K562 (cell line): ENCODE results near the gene ADAMTSL2. TPM values are rescaled to one million over a fixed set of nuclear protein-coding genes. Genes with fewer than 3 reads are reported as not detected.

Experiments used
- ATAC-seq: fragments of 200-7000 bp; cut with Tn5 transposase; 3 replicates; pipeline ENCODE4 v1.9.1; 2020; ENCODE audit warnings: moderate library complexity
- BruUV-seq: library from RNA; stranded (reverse); fragments of 400-500 nt; replicated peaks from 2 replicates; lab custom pipeline; 2021; lab: Mats Ljungman, UMichigan
- CTCF ChIA-PET: fragments of 300-600 bp; formaldehyde crosslinking; extraction: SDS; loops from one replicate; lab custom pipeline; 2021; ENCODE audit warnings: low intra/inter-chr PET ratio; lab: Yijun Ruan, JAX
- POLR2A ChIA-PET: fragments of 300-600, 350-650 bp; sonication (Branson Sonifier 250); formaldehyde crosslinking; extraction: SDS; loops from one replicate; lab custom pipeline; 2021; ENCODE audit warnings: antibody characterized with exemption, inconsistent platforms; lab: Yijun Ruan, JAX
- DNase-seq, 4 experiments: peaks; one replicate each; pipeline versions ENCODE4 v3.0.0 to v3.0.0-alpha.2; 2011 to 2018; ENCODE audit warnings: low spot score in 3 of 4, mixed read lengths in 3 of 4; ENCODE audit errors: extremely low read depth in 1 of 4
- FAIRE-seq: peaks from 2 replicates; lab custom pipeline; 2011; peaks lifted over from hg19 to GRCh38; lab: Jason Lieb, UNC
- H2AFZ ChIP-seq: 2 replicates; pipeline ENCODE4 v1.6.0; 2011; ENCODE audit warnings: low read depth, low read length, control low read depth, inconsistent platforms
- H3K27ac ChIP-seq: fragments of 200-600 bp; 3 replicates; pipeline ENCODE4 v1.8.0; 2011; ENCODE audit warnings: low read depth, mild to moderate bottlenecking, control low read depth, inconsistent platforms, low read length, moderate library complexity, mixed read lengths; ENCODE audit errors: extremely low read depth
- H3K27me3 ChIP-seq, 2 experiments: fragments of 300-600 bp in 1 of 2; 2 replicates in 1 of 2; 3 replicates in 1 of 2; pipeline versions ENCODE4 v1.6.0 to v1.8.0; 2011; ENCODE audit warnings: inconsistent platforms in 2 of 2, low read length in 2 of 2, mild to moderate bottlenecking in 1 of 2, mixed read lengths in 1 of 2, moderate library complexity in 1 of 2; ENCODE audit not compliant: control insufficient read depth in 2 of 2, insufficient read depth in 2 of 2
- H3K36me3 ChIP-seq: fragments of 300-600 bp; 3 replicates; pipeline ENCODE4 v1.8.0; 2011; ENCODE audit warnings: mild to moderate bottlenecking, low read length, inconsistent platforms; ENCODE audit not compliant: control insufficient read depth, insufficient read depth
- H3K4me1 ChIP-seq, 2 experiments: fragments of 200-600 bp in 1 of 2; replicated peaks in 1 of 2; 2 replicates in 1 of 2; 3 replicates in 1 of 2; pipeline versions ENCODE4 v1.5.1 to v1.8.0; 2011; ENCODE audit warnings: inconsistent platforms in 2 of 2, low read length in 2 of 2, mild to moderate bottlenecking in 1 of 2, mixed read lengths in 1 of 2, moderate library complexity in 1 of 2; ENCODE audit not compliant: control insufficient read depth in 2 of 2, insufficient read depth in 2 of 2
- H3K4me2 ChIP-seq: 2 replicates; pipeline ENCODE4 v1.6.1; 2011; ENCODE audit warnings: low read length, control low read depth, inconsistent platforms, mixed read lengths; ENCODE audit not compliant: insufficient read depth
- H3K4me3 ChIP-seq: fragments of 200-600 bp; sonication (generic), shearing (Covaris generic); 2 replicates; pipeline ENCODE4 v1.5.1; 2016; ENCODE audit warnings: control low read depth, inconsistent platforms
- H3K79me2 ChIP-seq: fragments of 200-600 bp; 3 replicates; pipeline ENCODE4 v1.8.0; 2011; ENCODE audit warnings: low read length, inconsistent platforms; ENCODE audit not compliant: control insufficient read depth, insufficient read depth
- H3K9ac ChIP-seq, 2 experiments: 2 replicates each; pipeline versions ENCODE4 v1.6.0 to v1.6.1; 2011; ENCODE audit warnings: low read depth in 2 of 2, low read length in 2 of 2, control low read depth in 1 of 2, inconsistent platforms in 1 of 2, mild to moderate bottlenecking in 1 of 2, mixed read lengths in 1 of 2; ENCODE audit not compliant: insufficient read depth in 1 of 2
- H3K9me1 ChIP-seq: one replicate; pipeline ENCODE4 v1.6.0; 2011; ENCODE audit warnings: inconsistent platforms, mild to moderate bottlenecking, low read length, moderate library complexity; ENCODE audit not compliant: control insufficient read depth, insufficient read depth
- H3K9me3 ChIP-seq: replicated peaks from 2 replicates; pipeline ENCODE4 v1.5.1; 2011; ENCODE audit warnings: low read depth, low read length, inconsistent platforms; ENCODE audit not compliant: control insufficient read depth, insufficient read depth
- H4K20me1 ChIP-seq: replicated peaks from 2 replicates; pipeline ENCODE4 v1.6.1; 2011; ENCODE audit warnings: low read length, inconsistent platforms, mixed read lengths; ENCODE audit not compliant: control insufficient read depth, insufficient read depth
- BCOR ChIP-seq: fragments of 450-650 bp; IDR thresholded peaks from 2 replicates; pipeline ENCODE4 v1.6.1; 2016
- ESRRA ChIP-seq: fragments of 450-650 bp; IDR thresholded peaks from 2 replicates; pipeline ENCODE4 v1.6.1; 2014; ENCODE audit warnings: low read depth, mild to moderate bottlenecking, moderate library complexity, borderline replicate concordance
- LEF1 ChIP-seq: fragments of 450-650 bp; IDR thresholded peaks from 2 replicates; pipeline ENCODE4 v1.6.1; 2016; ENCODE audit warnings: mild to moderate bottlenecking
- ZBTB33 ChIP-seq: sonication (generic); formaldehyde crosslinking; IDR thresholded peaks from 2 replicates; pipeline ENCODE4 v1.8.1; 2023; ENCODE audit warnings: mild to moderate bottlenecking, missing genetic modification reagents
- ZBTB5 ChIP-seq: fragments of 450-650 bp; IDR thresholded peaks from 2 replicates; pipeline ENCODE4 v1.6.1; 2017; ENCODE audit warnings: antibody characterized with exemption
- ZFP36 ChIP-seq: fragments of 150-350 bp; IDR thresholded peaks from 2 replicates; pipeline ENCODE4 v1.6.1; 2018; ENCODE audit warnings: low read length, low read depth; ENCODE audit not compliant: partially characterized antibody
- WGBS: fragments of 100-300 bp; shearing (Covaris generic); methylation state at CpG from one replicate; pipeline ENCODE4 v1.1.6; 2016; ENCODE audit warnings: low coverage, mixed read lengths; ENCODE audit not compliant: insufficient coverage; ENCODE audit errors: missing lambda C conversion rate; 5-methylcytosine and 5-hydroxymethylcytosine counted together
- in situ Hi-C: fragments of 300-500 bp; cut with MboI; formaldehyde crosslinking; loops from 4 replicates; pipeline ENCODE4 v1.15.0; 2018; ENCODE audit warnings: inconsistent platforms, mixed read lengths
- intact Hi-C: fragments of 100-400 bp; cut with micrococcal nuclease; formaldehyde crosslinking; loops from 2 replicates; pipeline ENCODE4 v1.14.2; 2022
- polyA plus RNA-seq, 8 experiments: library from polyadenylated mRNA; depleted of rRNA in 4 of 8; stranded (reverse) in 5 of 8; unstranded in 3 of 8; fragments of >200 nt; fragmentation: Nextera tagmentation in 2 of 8; fragmentation: Illumina TruSeq in 1 of 8; extraction: Ambion mirVana in 2 of 8; extraction: Trizol in 1 of 8; gene quantifications; 2 replicates each; pipeline versions ENCODE4 v1.2.1 to v1.2.3, GENCODE V29; 2011 to 2014; ENCODE audit warnings: inconsistent platforms in 1 of 8, missing spikeins in 1 of 8
- total RNA-seq, 7 experiments: library from RNA; depleted of rRNA in 6 of 7; stranded (reverse); fragments of >200 nt in 6 of 7; fragmentation: Illumina TruSeq in 2 of 7; extraction: Trizol in 2 of 7; gene quantifications; 2 replicates each; pipeline versions ENCODE4 v1.2.1 to v1.2.3, GENCODE V29; 2011 to 2021; ENCODE audit warnings: low replicate concordance in 1 of 7

The ADAMTSL2 gene
- total and polyA plus RNA-seq, 9 of the 15 experiments (the other 6 are each of a cell fraction or from before 2014, with no cell fraction given) = 0.04 TPM; not detected in 8

GRCh38 chr9:133584167-133584558, 49.7 kb downstream of the ADAMTSL2 start:
- intact Hi-C loops = no loop called here
- POLR2A ChIA-PET = interaction anchor here (0.9 kb wide), 1 partner anchor 20 kb away, joined by 3 read pairs; no protein-coding TSS in a partner anchor

GRCh38 chr9:133584559-133585476, 50.3 kb downstream of the ADAMTSL2 start:
- Histone ChIP-seq H3K4me2 (no peak overlapping the region), H3K9me3 (peaks cover 4% of the 10 kb centered on the region), H2AFZ (no peak overlapping the region), H3K9ac (no peak overlapping the region), H3K27ac (no peak overlapping the region; the same call in 2 of the 3 replicates), H3K27me3 (peaks cover 23 to 65% of the 10 kb centered on the region in 2 experiments; a peak in 4 of 5 replicates), H4K20me1 (no peaks in the 10 kb centered on the region; the same call in 1 of the 2 replicates), H3K4me3 (no peak overlapping the region), H3K36me3 (no peaks in the 10 kb centered on the region), H3K9me1 (no peaks in the 10 kb centered on the region), H3K79me2 (no peaks in the 10 kb centered on the region), H3K4me1 (peaks cover 0 to 6% of the 10 kb centered on the region in 2 experiments; a peak in 2 of 5 replicates)
- ChIA-PET CTCF (no interaction called here), POLR2A (interaction anchor here (0.6 to 1.1 kb wide), 3 partner anchors 9 to 167 kb away, joined by 3 to 6 read pairs (median 3); no protein-coding TSS in a partner anchor)
- no peak for TF ChIP-seq ZBTB33 (CRISPR knock-in tag)
- no peak for TF ChIP-seq ZBTB5
- TF ChIP-seq ZFP36 = peak; percentile 61
- intact Hi-C loops = no loop called here
- FAIRE-seq (no peak), DNase-seq (no peak), ATAC-seq (no peak)
- whole genome bisulfite sequencing = 2% methylated on average over 22 of the region's 28 CpGs
- no TSS peak for BruUV-seq
- in situ Hi-C loops = no loop called here

More at GRCh38 chr9:133584167-133584558, 49.7 kb downstream of the ADAMTSL2 start:
- no peaks in the 10 kb centered on the region for H3K79me2 ChIP-seq
- BruUV-seq = no TSS peak
- H3K27ac ChIP-seq = no peak overlapping the region; the same call in 2 of the 3 replicates
- in situ Hi-C loops = no loop called here
- H3K27me3 ChIP-seq = peaks cover 30 to 71% of the 10 kb centered on the region in 2 experiments; a peak in 4 of 5 replicates
- TF ChIP-seq BCOR (peak; percentile 16; the same call in 1 of the 2 replicates), ESRRA (0 out of 2 replicates have a peak, but pooled peaks have one; percentile 19), LEF1 (no peak)
- H3K4me2 ChIP-seq = no peak overlapping the region
- no peak overlapping the region for H3K9ac ChIP-seq
- WGBS = 3% methylated on average over 5 of the region's 5 CpGs
- H3K4me1 ChIP-seq = peaks cover 0 to 8% of the 10 kb centered on the region in 2 experiments; a peak in 2 of 5 replicates
- CTCF ChIA-PET = no interaction called here
- H3K9me3 ChIP-seq = peaks cover 4% of the 10 kb centered on the region
- H4K20me1 ChIP-seq = peaks cover 4% of the 10 kb centered on the region; the same call in 1 of the 2 replicates
- H3K4me3 ChIP-seq = no peak overlapping the region
- no peak overlapping the region for H2AFZ ChIP-seq
- H3K36me3 ChIP-seq = no peaks in the 10 kb centered on the region
- no peaks in the 10 kb centered on the region for H3K9me1 ChIP-seq
- DNase-seq = no peak
- FAIRE-seq = no peak
- no peak for ATAC-seq
